A549 (cell line): ENCODE results near the gene ZNF286A.

Source experiments
- CEBPB ChIP-seq, 2 experiments: fragments of >200 bp in 1 of 2; sonication (Bioruptor Twin) in 1 of 2; formaldehyde crosslinking in 1 of 2; IDR thresholded peaks; 2 replicates each; pipeline ENCODE4 v1.6.1; 2012 to 2016
- NPAS2 ChIP-seq: fragments of 250-450 bp; sonication (Bioruptor Pico); IDR thresholded peaks from 2 replicates; pipeline ENCODE4 v1.8.0; 2022; ENCODE audit warnings: mild to moderate bottlenecking, moderate library complexity, borderline replicate concordance
- TF ChIP-seq, protein P1 (sequence below): fragments of >200 bp; sonication (Bioruptor Twin); formaldehyde crosslinking; IDR thresholded peaks from 3 replicates; pipeline ENCODE4 v1.5.1; 2016

DNA sequence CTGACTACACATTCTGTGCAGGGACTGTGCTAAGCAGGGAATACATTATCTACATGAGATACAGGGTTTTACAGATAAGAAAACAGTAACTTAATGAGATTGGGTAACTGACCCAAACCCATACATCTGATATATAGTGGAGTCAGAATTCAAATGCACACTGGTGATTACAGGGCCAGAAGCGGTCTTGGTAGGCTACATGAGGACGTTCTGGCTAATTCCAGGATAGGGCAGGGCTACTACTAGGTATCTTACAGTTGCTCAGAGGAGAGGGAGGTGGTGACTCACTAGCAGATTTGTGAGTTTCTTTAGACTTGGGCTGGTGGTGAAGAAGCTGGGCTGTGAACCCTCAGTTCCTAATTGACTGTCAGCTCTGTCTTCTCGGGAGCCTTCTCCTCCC lies 36.9 kb upstream of the ZNF286A start:
- no peak for TF ChIP-seq CEBPB (IDR thresholded peaks at IDR 0.05)
- TF ChIP-seq, protein P1, sequence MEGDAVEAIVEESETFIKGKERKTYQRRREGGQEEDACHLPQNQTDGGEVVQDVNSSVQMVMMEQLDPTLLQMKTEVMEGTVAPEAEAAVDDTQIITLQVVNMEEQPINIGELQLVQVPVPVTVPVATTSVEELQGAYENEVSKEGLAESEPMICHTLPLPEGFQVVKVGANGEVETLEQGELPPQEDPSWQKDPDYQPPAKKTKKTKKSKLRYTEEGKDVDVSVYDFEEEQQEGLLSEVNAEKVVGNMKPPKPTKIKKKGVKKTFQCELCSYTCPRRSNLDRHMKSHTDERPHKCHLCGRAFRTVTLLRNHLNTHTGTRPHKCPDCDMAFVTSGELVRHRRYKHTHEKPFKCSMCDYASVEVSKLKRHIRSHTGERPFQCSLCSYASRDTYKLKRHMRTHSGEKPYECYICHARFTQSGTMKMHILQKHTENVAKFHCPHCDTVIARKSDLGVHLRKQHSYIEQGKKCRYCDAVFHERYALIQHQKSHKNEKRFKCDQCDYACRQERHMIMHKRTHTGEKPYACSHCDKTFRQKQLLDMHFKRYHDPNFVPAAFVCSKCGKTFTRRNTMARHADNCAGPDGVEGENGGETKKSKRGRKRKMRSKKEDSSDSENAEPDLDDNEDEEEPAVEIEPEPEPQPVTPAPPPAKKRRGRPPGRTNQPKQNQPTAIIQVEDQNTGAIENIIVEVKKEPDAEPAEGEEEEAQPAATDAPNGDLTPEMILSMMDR = no peak
- TF ChIP-seq NPAS2 (CRISPR knock-in tag) = no peak
